Activated CD8-positive, alpha-beta memory T cell treated with anti-CD3 and anti-CD28 coated beads, Interleukin-2, amount 10 ng/mL, durations not matched to agents 7 days and 5 days (primary cell): Measurements from ENCODE around the gene HTR3A. TPM values are rescaled to one million over a fixed set of nuclear protein-coding genes. Genes with fewer than 3 reads are reported as not detected.

Experiments
- ATAC-seq: fragments of 150-1000 bp; cut with Tn5 transposase; one replicate; pipeline ENCODE4 v1.10.0; 2021; ENCODE audit warnings: moderate library complexity
- CTCF ChIA-PET: fragments of 350-600 bp; sonication (Branson Sonifier 250); formaldehyde crosslinking; loops from one replicate; lab custom pipeline; 2021; ENCODE audit warnings: antibody characterized with exemption; lab: Charles Lee
- DNase-seq: peaks from one replicate; pipeline ENCODE4 v3.0.0-alpha.2; 2020
- H3K27ac Mint-ChIP-seq: one replicate; pipeline ENCODE4 v1.8.0; 2021; ENCODE audit warnings: mild to moderate bottlenecking, mixed read lengths
- H3K27me3 Mint-ChIP-seq: one replicate; pipeline ENCODE4 v1.8.0; 2021; ENCODE audit warnings: mixed read lengths
- H3K36me3 Mint-ChIP-seq: one replicate; pipeline ENCODE4 v1.8.0; 2021; ENCODE audit warnings: mild to moderate bottlenecking, mixed read lengths
- H3K4me1 Mint-ChIP-seq: one replicate; pipeline ENCODE4 v1.8.0; 2021; ENCODE audit warnings: mixed read lengths
- H3K4me3 Mint-ChIP-seq: one replicate; pipeline ENCODE4 v1.8.0; 2021; ENCODE audit warnings: mild to moderate bottlenecking, moderate library complexity, mixed read lengths
- H3K9me3 Mint-ChIP-seq: one replicate; pipeline ENCODE4 v1.8.0; 2022; ENCODE audit warnings: low read depth, mixed read lengths
- total RNA-seq, 2 experiments: library from RNA; stranded (reverse); gene quantifications; one replicate each; pipeline ENCODE4 v1.2.3, GENCODE V29; 2021

The HTR3A gene
- total RNA-seq, 2 experiments from 2014 or later: not detected

DNA sequence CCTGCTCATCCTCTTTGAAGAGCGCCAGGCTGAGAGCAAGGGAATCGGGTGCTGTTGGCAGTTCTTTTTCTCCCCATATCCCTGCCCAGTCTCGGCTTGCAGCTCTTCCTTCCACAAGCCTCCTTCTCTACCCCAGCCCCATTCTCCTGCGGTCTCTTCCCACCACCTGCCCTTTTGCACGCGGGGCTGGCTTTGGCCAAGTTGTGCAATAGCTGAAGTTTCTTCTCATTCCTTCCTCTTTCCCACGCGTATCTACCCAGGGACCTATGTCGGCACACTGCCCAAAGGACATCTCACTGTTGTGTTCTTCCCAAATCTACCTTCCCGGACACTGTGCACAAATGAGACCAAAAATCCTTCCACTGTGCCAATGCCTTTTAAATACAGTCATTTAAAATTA lies 22.3 kb upstream of the HTR3A start:
- no peaks in the 10 kb centered on the region for H3K4me1 Mint-ChIP-seq
- DNase-seq: no peak

DNA sequence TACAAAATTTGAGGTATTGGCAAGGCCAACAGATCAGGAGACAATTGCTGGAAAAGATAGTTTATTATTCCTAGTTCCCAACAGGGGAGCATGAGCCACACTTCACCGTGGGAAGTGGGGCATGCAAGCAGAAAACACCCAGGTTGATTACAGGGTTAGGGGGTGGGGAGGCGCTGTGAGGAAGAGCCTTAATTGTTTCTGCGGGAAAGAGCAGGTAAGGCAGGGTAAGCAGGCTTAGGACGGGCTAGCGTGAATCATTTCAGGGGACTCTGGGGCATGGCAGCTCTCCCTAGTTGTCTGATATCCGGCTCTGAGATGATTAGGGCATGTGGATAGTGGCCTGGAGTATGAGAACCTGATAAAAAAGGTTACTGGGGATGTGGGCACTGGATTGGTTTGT lies 20.7 kb upstream of the HTR3A start:
- H3K27me3 Mint-ChIP-seq: peaks cover 33% of the 10 kb centered on the region
- H3K9me3 Mint-ChIP-seq: no peaks in the 10 kb centered on the region
- CTCF ChIA-PET: no interaction called here
- DNase-seq: no peak
- H3K27ac Mint-ChIP-seq: no peak overlapping the region
- H3K4me1 Mint-ChIP-seq: no peaks in the 10 kb centered on the region
- no peak for ATAC-seq
- no peaks in the 10 kb centered on the region for H3K36me3 Mint-ChIP-seq
- no peak overlapping the region for H3K4me3 Mint-ChIP-seq

More for the DNA sequence above, 22.3 kb upstream of the HTR3A start:
- CTCF ChIA-PET: no interaction called here
- Mint-ChIP-seq H3K27ac (no peak overlapping the region), H3K9me3 (no peaks in the 10 kb centered on the region), H3K36me3 (no peaks in the 10 kb centered on the region), H3K27me3 (peaks cover 36% of the 10 kb centered on the region), H3K4me3 (no peak overlapping the region)
- ATAC-seq: no peak

DNA sequence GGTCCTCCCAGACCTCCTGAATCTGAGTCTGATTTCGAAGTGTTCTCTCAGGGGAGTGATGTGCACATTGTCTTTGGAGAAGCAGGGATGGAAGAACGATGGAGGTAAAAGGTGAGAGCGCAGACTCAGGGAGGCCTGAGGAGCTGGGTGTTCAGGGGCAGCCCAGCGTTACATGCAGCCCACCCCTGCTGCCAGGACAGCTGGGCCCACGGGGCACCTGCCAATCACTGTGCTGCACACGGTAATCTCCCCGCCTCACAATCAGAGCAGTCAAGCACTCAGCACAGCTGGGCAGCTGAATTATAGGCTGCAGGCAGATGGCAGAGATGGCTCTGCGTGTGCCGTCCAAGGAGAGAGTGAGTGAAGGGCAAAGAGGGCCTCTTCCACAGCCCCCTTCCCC lies 17.9 kb upstream of the HTR3A start:
- Mint-ChIP-seq H3K4me3 (no peak overlapping the region), H3K27ac (no peak overlapping the region), H3K27me3 (peaks cover 21% of the 10 kb centered on the region), H3K9me3 (no peaks in the 10 kb centered on the region), H3K36me3 (no peaks in the 10 kb centered on the region), H3K4me1 (no peaks in the 10 kb centered on the region)
- DNase-seq: no peak
- ATAC-seq: no peak
- CTCF ChIA-PET: no interaction called here

DNA sequence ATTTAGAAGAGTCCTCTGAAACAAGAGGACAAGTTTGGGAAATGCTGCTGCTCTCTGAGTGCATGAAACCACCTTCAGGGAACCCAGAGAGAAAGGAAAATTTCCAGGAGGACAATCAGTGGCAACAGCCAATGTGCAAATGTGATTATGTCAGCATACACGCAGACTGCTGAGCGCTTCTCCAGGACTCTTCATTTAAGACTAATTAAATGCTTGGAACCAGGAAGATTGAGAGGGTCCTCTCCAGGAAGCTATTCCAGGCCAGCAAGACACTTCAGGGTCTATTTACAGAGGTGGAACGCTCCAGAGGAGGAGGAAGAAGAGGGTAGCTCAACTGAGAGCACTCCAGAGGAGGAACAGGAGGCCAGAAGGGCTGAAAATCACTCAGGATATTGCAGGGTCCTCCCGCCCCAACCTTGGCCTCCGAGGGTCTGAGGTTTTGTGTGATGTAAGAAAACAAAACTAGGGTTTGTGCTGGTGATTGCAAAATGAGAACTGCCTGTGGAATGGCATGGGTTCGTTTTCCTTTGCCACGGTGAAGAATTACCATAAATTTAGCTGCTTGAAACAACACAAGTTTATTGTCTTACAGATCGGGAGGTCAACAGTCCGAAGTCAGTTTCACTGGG lies 14.1 kb upstream of the HTR3A start:
- CTCF ChIA-PET: interaction anchor here (1.4 kb wide), 1 partner anchor 31 kb away, joined by 3 read pairs; no protein-coding TSS in a partner anchor
- H3K4me1 Mint-ChIP-seq: no peaks in the 10 kb centered on the region
- no peak overlapping the region for H3K27ac Mint-ChIP-seq
- DNase-seq (no peak), ATAC-seq (no peak)
- H3K4me3 Mint-ChIP-seq: no peak overlapping the region
- no peaks in the 10 kb centered on the region for H3K9me3 Mint-ChIP-seq
- H3K27me3 Mint-ChIP-seq: no peaks in the 10 kb centered on the region
- no peaks in the 10 kb centered on the region for H3K36me3 Mint-ChIP-seq

DNA sequence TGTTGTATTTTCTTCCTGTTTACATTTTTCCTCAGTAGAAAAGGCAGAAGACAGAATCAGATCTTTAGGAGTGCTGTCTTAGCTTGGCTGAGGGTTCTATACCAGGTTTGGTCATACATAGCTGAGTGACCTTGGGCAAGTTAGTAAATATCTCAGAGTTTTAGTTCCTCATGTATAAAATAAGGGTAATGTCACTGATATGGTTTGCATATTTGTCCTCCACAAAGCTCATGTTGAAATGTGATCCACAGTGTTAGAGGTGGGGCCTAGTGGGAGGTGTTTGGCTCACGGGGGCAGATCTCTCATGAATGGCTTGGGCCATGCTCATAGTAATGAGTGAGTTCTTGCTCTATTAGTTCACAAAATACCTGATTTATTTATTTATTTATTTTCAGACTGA lies 7.5 kb upstream of the HTR3A start:
- H3K27ac Mint-ChIP-seq: no peak overlapping the region
- H3K4me3 Mint-ChIP-seq: no peak overlapping the region
- DNase-seq (no peak), ATAC-seq (no peak)
- no peaks in the 10 kb centered on the region for H3K36me3 Mint-ChIP-seq
- no peaks in the 10 kb centered on the region for H3K4me1 Mint-ChIP-seq
- CTCF ChIA-PET: interaction anchor here (1.0 kb wide), 1 partner anchor 12 kb away, joined by 3 read pairs; no protein-coding TSS in a partner anchor
- H3K9me3 Mint-ChIP-seq: no peaks in the 10 kb centered on the region
- peaks cover 6% of the 10 kb centered on the region for H3K27me3 Mint-ChIP-seq

DNA sequence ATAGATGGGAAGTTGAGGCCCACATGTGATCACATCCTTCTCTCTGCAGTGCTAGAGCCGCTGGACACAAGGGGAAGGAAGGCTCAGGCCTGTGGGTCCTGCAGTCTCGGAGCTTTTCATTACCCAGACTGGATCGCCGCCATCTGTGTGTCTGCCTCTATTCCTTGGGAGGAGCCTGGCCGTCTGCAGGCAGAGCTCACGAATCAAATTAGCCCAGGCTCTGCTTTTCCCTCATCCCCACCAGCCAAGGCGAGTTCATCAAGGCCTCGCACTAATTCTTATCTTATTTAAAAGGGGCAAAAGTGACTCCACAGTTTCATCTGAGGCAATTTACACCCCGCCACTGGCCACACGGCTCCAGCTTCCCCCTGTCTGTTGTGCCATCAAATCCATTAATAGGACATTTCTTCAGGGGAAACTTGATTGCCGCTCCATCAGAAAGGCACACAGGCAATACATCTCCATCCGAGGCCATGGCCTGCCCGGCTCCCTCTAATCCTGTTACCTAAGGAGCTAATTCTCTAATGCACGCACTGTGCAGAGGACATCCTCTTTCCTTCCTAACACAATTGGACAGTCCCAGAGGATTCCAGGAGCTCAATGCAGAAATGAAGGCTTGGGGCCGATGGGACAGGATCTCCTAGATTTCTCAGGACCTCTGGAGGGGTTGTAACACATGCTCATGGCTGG lies 3.3 kb upstream of the HTR3A start:
- Mint-ChIP-seq H3K27me3 (peaks cover 13% of the 10 kb centered on the region), H3K4me1 (no peaks in the 10 kb centered on the region), H3K27ac (no peak overlapping the region), H3K36me3 (no peaks in the 10 kb centered on the region), H3K9me3 (no peaks in the 10 kb centered on the region), H3K4me3 (no peak overlapping the region)
- no peak for DNase-seq
- no peak for ATAC-seq
- CTCF ChIA-PET: interaction anchor here (1.6 kb wide), 1 partner anchor 75 kb away, joined by 4 read pairs; no protein-coding TSS in a partner anchor

DNA sequence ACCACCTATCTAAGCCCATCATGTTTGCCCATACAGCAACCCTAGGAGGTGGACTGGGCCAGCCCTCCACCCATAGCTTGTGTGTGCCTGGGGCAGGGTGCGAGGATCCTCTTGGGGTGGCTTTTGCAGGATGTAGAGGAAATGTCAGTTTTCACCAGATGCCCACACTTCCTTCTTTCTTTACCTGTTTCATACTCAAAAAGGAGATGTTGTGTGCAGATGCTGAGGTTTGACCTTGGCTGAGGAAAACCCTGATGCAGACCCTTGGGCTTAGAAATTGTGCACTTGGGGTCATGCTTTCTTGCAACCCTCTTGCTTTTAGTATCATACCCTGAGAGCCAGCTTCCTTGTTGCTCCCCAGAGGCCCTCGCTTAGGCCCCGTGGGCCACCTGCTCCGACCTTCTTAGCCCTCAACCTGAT lies 2.2 kb downstream of the HTR3A start:
- H3K4me1 Mint-ChIP-seq: peaks cover 11% of the 10 kb centered on the region
- ATAC-seq (no peak), DNase-seq (no peak)
- CTCF ChIA-PET: interaction anchor here (1.1 kb wide), 1 partner anchor 81 kb away, joined by 4 read pairs; no protein-coding TSS in a partner anchor
- no peak overlapping the region for H3K27ac Mint-ChIP-seq
- H3K9me3 Mint-ChIP-seq: no peaks in the 10 kb centered on the region
- H3K4me3 Mint-ChIP-seq: no peak overlapping the region
- no peaks in the 10 kb centered on the region for H3K36me3 Mint-ChIP-seq
- H3K27me3 Mint-ChIP-seq: peaks cover 16% of the 10 kb centered on the region

DNA sequence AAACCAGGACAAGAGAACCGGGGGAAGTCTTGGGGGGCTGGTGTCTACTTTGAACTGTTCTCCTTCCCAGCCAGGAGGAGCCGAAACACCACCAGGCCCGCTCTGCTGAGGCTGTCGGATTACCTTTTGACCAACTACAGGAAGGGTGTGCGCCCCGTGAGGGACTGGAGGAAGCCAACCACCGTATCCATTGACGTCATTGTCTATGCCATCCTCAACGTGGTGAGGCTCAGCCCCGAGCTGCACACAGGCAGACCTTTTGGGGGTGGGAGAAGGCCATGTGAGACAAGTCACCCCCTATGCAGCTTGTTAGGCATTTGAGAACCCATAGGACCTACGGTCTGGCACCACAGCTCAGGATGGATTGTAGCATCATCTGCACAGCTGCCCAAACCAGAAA lies 2.8 kb downstream of the HTR3A start:
- peaks cover 11% of the 10 kb centered on the region for H3K4me1 Mint-ChIP-seq
- peaks cover 12% of the 10 kb centered on the region for H3K27me3 Mint-ChIP-seq

DNA sequence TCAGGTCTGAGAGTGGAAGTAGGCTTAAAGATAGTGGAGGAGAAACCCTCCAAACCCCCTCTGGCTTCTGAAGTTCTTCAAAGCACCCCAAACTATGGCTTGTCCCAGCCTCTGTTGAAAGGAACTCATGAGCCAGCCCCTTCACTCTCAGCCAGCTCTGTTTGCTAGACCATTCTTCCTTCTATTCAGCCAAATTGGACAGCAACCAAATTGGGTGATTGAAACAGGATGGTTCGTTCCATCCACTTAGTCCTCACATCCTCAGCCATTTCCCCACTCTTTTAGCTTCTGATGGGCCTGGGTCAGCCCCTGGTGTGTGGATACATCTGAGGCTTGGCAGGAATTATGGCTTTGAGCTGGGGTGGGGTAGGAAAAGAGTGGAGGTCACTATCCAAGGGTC lies 4.5 kb downstream of the HTR3A start:
- ATAC-seq (no peak), DNase-seq (no peak)
- peaks cover 16% of the 10 kb centered on the region for H3K27me3 Mint-ChIP-seq
- no peaks in the 10 kb centered on the region for H3K36me3 Mint-ChIP-seq
- no peak overlapping the region for H3K4me3 Mint-ChIP-seq
- H3K9me3 Mint-ChIP-seq: no peaks in the 10 kb centered on the region
- CTCF ChIA-PET: interaction anchor here (1.0 to 2.1 kb wide), 3 partner anchors 11 to 282 kb away, joined by 3 to 9 read pairs (median 5); no protein-coding TSS in a partner anchor
- peaks cover 11% of the 10 kb centered on the region for H3K4me1 Mint-ChIP-seq
- H3K27ac Mint-ChIP-seq: no peak overlapping the region

More for the DNA sequence above, 2.8 kb downstream of the HTR3A start:
- no peaks in the 10 kb centered on the region for H3K36me3 Mint-ChIP-seq
- no peak overlapping the region for H3K27ac Mint-ChIP-seq
- CTCF ChIA-PET: interaction anchor here (0.5 to 1.1 kb wide), 2 partner anchors 27 to 82 kb away, joined by 3 to 4 read pairs; no protein-coding TSS in a partner anchor
- DNase-seq (no peak), ATAC-seq (no peak)
- H3K9me3 Mint-ChIP-seq: no peaks in the 10 kb centered on the region
- H3K4me3 Mint-ChIP-seq: no peak overlapping the region

DNA sequence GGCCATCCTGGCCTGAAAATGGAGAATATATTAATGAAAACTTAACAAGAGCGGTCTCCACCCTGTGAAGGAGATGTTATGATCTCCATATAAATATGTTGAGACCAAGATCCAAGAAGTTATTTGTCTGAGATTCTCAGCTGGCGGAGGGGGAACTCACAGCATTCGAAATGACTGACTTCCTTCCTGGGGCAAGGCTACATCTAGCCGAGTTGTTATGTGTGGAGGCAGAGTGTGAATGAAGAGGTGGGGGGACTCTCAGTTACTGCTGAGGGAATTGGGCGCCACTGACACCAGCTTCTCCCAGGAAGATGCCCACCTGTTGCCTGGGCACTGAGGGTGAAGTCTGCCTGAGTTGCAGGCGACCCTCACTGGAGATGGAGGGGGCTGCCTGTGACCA lies 5.9 kb downstream of the HTR3A start:
- CTCF ChIA-PET: interaction anchor here (1.9 kb wide), 1 partner anchor 281 kb away, joined by 5 read pairs; no protein-coding TSS in a partner anchor

DNA sequence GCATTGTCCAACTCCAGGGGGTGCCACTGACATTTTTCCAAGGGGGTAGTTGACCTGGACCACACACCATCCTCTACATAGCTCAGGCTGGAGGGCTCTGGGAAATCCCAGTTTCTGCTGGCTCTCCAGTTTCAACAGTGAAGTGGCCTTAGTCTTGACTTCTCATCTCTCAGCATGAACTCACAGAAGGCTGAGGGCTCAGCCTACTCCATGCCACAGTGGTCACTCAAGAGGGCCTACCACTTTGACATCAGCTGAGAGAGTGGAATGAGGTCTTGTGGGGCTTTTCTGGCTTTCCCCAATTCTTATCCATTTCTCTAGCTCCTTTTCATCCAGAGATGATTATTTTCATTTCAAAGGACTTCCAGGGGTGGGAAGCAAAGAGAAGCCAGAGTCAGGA lies 7.4 kb downstream of the HTR3A start:
- Mint-ChIP-seq H3K36me3 (no peaks in the 10 kb centered on the region), H3K4me1 (peaks cover 4% of the 10 kb centered on the region), H3K27me3 (peaks cover 13% of the 10 kb centered on the region), H3K27ac (no peak overlapping the region), H3K9me3 (no peaks in the 10 kb centered on the region), H3K4me3 (no peak overlapping the region)
- DNase-seq (no peak), ATAC-seq (no peak)
- CTCF ChIA-PET: no interaction called here

More for the DNA sequence above, 5.9 kb downstream of the HTR3A start:
- DNase-seq (no peak), ATAC-seq (no peak)
- peaks cover 13% of the 10 kb centered on the region for H3K27me3 Mint-ChIP-seq
- H3K4me3 Mint-ChIP-seq: no peak overlapping the region
- H3K27ac Mint-ChIP-seq: no peak overlapping the region
- no peaks in the 10 kb centered on the region for H3K9me3 Mint-ChIP-seq
- H3K4me1 Mint-ChIP-seq: peaks cover 11% of the 10 kb centered on the region
- H3K36me3 Mint-ChIP-seq: no peaks in the 10 kb centered on the region

DNA sequence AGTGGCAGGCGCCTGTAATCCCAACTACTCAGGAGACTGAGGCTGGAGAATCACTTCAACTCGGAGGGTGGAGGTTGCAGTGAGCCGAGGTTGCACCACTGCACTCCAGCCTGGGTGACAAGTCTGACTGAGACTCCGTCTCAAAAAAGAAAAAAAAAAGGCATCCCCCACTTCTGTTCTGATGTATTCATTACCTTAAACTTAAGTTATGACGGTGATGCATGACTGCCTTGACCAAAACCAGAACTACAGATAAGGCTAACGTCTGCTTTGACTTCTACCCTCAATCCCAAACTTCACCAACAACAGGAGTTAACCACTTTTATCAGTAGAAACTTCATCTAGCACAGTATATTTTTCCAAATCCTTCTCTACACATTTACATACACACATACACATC lies 9.9 kb downstream of the HTR3A start:
- DNase-seq (no peak), ATAC-seq (no peak)
- Mint-ChIP-seq H3K27ac (no peak overlapping the region), H3K4me3 (no peak overlapping the region), H3K27me3 (peaks cover 13% of the 10 kb centered on the region), H3K4me1 (no peaks in the 10 kb centered on the region), H3K36me3 (no peaks in the 10 kb centered on the region), H3K9me3 (no peaks in the 10 kb centered on the region)
- CTCF ChIA-PET: interaction anchor here (0.5 kb wide), 1 partner anchor 276 kb away, joined by 3 read pairs; no protein-coding TSS in a partner anchor

DNA sequence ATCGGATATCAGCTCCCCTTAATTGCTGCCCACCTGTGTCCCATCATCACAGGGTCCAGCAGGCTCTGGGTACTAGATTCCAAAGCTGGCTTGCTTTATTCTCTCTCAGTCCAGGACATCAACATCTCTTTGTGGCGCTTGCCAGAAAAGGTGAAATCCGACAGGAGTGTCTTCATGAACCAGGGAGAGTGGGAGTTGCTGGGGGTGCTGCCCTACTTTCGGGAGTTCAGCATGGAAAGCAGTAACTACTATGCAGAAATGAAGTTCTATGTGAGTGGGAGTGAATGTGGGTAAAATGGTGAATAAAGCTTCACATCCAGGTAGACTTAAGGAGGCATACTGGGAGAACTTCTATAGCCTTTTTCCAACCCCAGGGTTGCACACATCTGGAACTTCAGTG lies 11.0 kb downstream of the HTR3A start:
- ATAC-seq (no peak), DNase-seq (no peak)
- Mint-ChIP-seq H3K4me1 (no peaks in the 10 kb centered on the region), H3K9me3 (no peaks in the 10 kb centered on the region), H3K27me3 (peaks cover 4% of the 10 kb centered on the region), H3K4me3 (no peak overlapping the region), H3K27ac (no peak overlapping the region), H3K36me3 (no peaks in the 10 kb centered on the region)
- CTCF ChIA-PET: no interaction called here
